SK-N-SH (cell line): Measurements from ENCODE around the gene CLEC10A. TPM values are rescaled to one million over a fixed set of nuclear protein-coding genes. Genes with fewer than 3 reads are reported as not detected.

Experiments used
- CTCF ChIA-PET: fragments of 300-600, 350-600 bp; formaldehyde crosslinking; extraction: SDS; loops from one replicate; lab custom pipeline; 2021; lab: Yijun Ruan, JAX
- POLR2A ChIA-PET: fragments of 350-600 bp; sonication (Branson Sonifier 250); formaldehyde crosslinking; extraction: SDS; loops from one replicate; lab custom pipeline; 2020; ENCODE audit warnings: antibody characterized with exemption, inconsistent platforms; lab: Yijun Ruan, JAX
- DNase-seq: peaks from one replicate; pipeline ENCODE4 v3.0.0; 2012
- H2AFZ ChIP-seq: fragments of 200-600 bp; sonication (generic); 2 replicates; pipeline ENCODE4 v1.8.1; 2016; ENCODE audit warnings: antibody characterized with exemption, mild to moderate bottlenecking, low read depth
- H3F3A ChIP-seq: fragments of 200-600 bp; sonication (generic); replicated peaks from 2 replicates; pipeline ENCODE3; 2016; ENCODE audit warnings: antibody characterized with exemption, mild to moderate bottlenecking; ENCODE audit not compliant: insufficient read depth
- H3K27ac ChIP-seq, 2 experiments: fragments of 200-500 bp in 1 of 2; fragments of 200-600 bp in 1 of 2; sonication (Bioruptor generic) in 1 of 2; sonication (generic), shearing (Covaris generic) in 1 of 2; 2 replicates each; pipeline versions ENCODE4 v1.5.1 to v1.6.1; 2014 to 2016; ENCODE audit warnings: low read depth in 2 of 2, inconsistent platforms in 1 of 2, low read length in 1 of 2, mild to moderate bottlenecking in 1 of 2, mixed read lengths in 1 of 2
- H3K27me3 ChIP-seq: fragments of 200-600 bp; sonication (generic), shearing (Covaris generic); 2 replicates; pipeline ENCODE4 v1.6.1; 2016; ENCODE audit warnings: mixed run types; ENCODE audit not compliant: insufficient read depth
- H3K36me3 ChIP-seq, 2 experiments: fragments of 200-500 bp in 1 of 2; fragments of 200-600 bp in 1 of 2; sonication (Bioruptor generic) in 1 of 2; sonication (generic) in 1 of 2; replicated peaks in 1 of 2; 2 replicates each; pipeline versions ENCODE3 to v1.5.1; 2014 to 2016; ENCODE audit warnings: low read length in 1 of 2, mild to moderate bottlenecking in 1 of 2; ENCODE audit not compliant: insufficient read depth in 2 of 2, control insufficient read depth in 1 of 2
- H3K4me1 ChIP-seq, 2 experiments: fragments of 200-500 bp in 1 of 2; fragments of 200-600 bp in 1 of 2; sonication (Bioruptor generic) in 1 of 2; sonication (generic), shearing (Covaris generic) in 1 of 2; 2 replicates each; pipeline versions ENCODE4 v1.5.1 to v1.6.1; 2014 to 2016; ENCODE audit warnings: low read depth in 1 of 2, low read length in 1 of 2, mixed run types in 1 of 2; ENCODE audit not compliant: insufficient read depth in 2 of 2, control insufficient read depth in 1 of 2
- H3K4me2 ChIP-seq: fragments of 200-600 bp; sonication (generic), shearing (Covaris generic); 2 replicates; pipeline ENCODE4 v1.6.1; 2017; ENCODE audit warnings: mixed run types
- H3K4me3 ChIP-seq, 2 experiments: fragments of 200-500 bp in 1 of 2; fragments of 200-600 bp in 1 of 2; sonication (Bioruptor generic) in 1 of 2; sonication (generic), shearing (Covaris generic) in 1 of 2; 2 replicates each; pipeline versions ENCODE4 v1.5.1 to v1.8.1; 2014 to 2016; ENCODE audit warnings: low read depth in 2 of 2, inconsistent platforms in 1 of 2, low read length in 1 of 2, mild to moderate bottlenecking in 1 of 2, mixed read lengths in 1 of 2, moderate library complexity in 1 of 2
- H3K79me2 ChIP-seq: fragments of 200-600 bp; sonication (generic); 2 replicates; pipeline ENCODE4 v1.8.1; 2017; ENCODE audit warnings: mild to moderate bottlenecking; ENCODE audit not compliant: insufficient read depth
- H3K9ac ChIP-seq: fragments of 200-600 bp; sonication (generic); 2 replicates; pipeline ENCODE4 v1.6.1; 2017; ENCODE audit warnings: mixed run types
- H3K9me2 ChIP-seq: fragments of 200-600 bp; sonication (generic); 2 replicates; pipeline ENCODE4 v1.6.1; 2017; ENCODE audit warnings: mixed run types
- H3K9me3 ChIP-seq: fragments of 200-600 bp; sonication (generic); 2 replicates; pipeline ENCODE4 v1.6.1; 2017; ENCODE audit warnings: mixed run types, mild to moderate bottlenecking, moderate library complexity
- H4K20me1 ChIP-seq: fragments of 200-600 bp; sonication (generic); 2 replicates; pipeline ENCODE4 v1.6.1; 2017; ENCODE audit warnings: mild to moderate bottlenecking, mixed run types; ENCODE audit not compliant: insufficient read depth
- CHD2 ChIP-seq: fragments of 150-350 bp; IDR thresholded peaks from 2 replicates; pipeline ENCODE4 v1.6.1; 2018; ENCODE audit warnings: low read length; ENCODE audit not compliant: partially characterized antibody
- ELF1 ChIP-seq: IDR thresholded peaks from 2 replicates; pipeline ENCODE4 v1.4.0; 2012
- EP300 ChIP-seq, 2 experiments: IDR thresholded peaks; 2 replicates each; pipeline versions ENCODE4 v1.4.0 to v1.6.1; 2012; ENCODE audit warnings: borderline replicate concordance in 1 of 2, low read depth in 1 of 2, low read length in 1 of 2
- EZH2phosphoT487 ChIP-seq: fragments of 200-600 bp; sonication (generic); IDR thresholded peaks from 2 replicates; pipeline ENCODE4 v1.6.1; 2017; ENCODE audit warnings: low read depth, mixed run types, mild to moderate bottlenecking, antibody characterized with exemption, moderate library complexity, borderline replicate concordance
- FOXM1 ChIP-seq: IDR thresholded peaks from 2 replicates; pipeline ENCODE4 v1.4.0; 2012; ENCODE audit warnings: low read depth, mild to moderate bottlenecking
- GABPA ChIP-seq: IDR thresholded peaks from 2 replicates; pipeline ENCODE4 v1.4.0; 2012; ENCODE audit warnings: low read depth, mild to moderate bottlenecking
- GATA2 ChIP-seq: sonication (generic); formaldehyde crosslinking; IDR thresholded peaks from 2 replicates; pipeline ENCODE4 v1.5.0; 2020; ENCODE audit warnings: mild to moderate bottlenecking, missing genetic modification reagents
- NFIC ChIP-seq: IDR thresholded peaks from 2 replicates; pipeline ENCODE4 v1.4.0; 2012; ENCODE audit warnings: borderline replicate concordance
- NRF1 ChIP-seq: IDR thresholded peaks from 2 replicates; pipeline ENCODE4 v1.6.1; 2012; ENCODE audit warnings: low read depth, mild to moderate bottlenecking, low read length
- RAD21 ChIP-seq: IDR thresholded peaks from 2 replicates; pipeline ENCODE4 v1.6.1; 2012; ENCODE audit warnings: mild to moderate bottlenecking, low read length
- RCOR1 ChIP-seq: fragments of 150-350 bp; IDR thresholded peaks from 2 replicates; pipeline ENCODE4 v1.6.1; 2017; ENCODE audit warnings: antibody characterized with exemption, low read length
- RFX5 ChIP-seq: IDR thresholded peaks from 2 replicates; pipeline ENCODE4 v1.6.1; 2012; ENCODE audit warnings: mild to moderate bottlenecking, improper control_type of control experiment, low read length
- RXRA ChIP-seq: IDR thresholded peaks from 2 replicates; pipeline ENCODE4 v1.4.0; 2012; ENCODE audit warnings: low read depth, mild to moderate bottlenecking, borderline replicate concordance
- TAF1 ChIP-seq: IDR thresholded peaks from 2 replicates; pipeline ENCODE4 v1.6.1; 2012; ENCODE audit warnings: low read depth, mild to moderate bottlenecking, low read length, moderate library complexity, borderline replicate concordance
- TCF12 ChIP-seq: IDR thresholded peaks from 2 replicates; pipeline ENCODE4 v1.4.0; 2012
- YY1 ChIP-seq: IDR thresholded peaks from 2 replicates; pipeline ENCODE4 v1.4.0; 2012; ENCODE audit warnings: low read depth, mild to moderate bottlenecking
- WGBS: methylation state at CpG from one replicate; pipeline ENCODE4 v1.1.6; 2017; ENCODE audit warnings: low lambda C conversion rate; 5-methylcytosine and 5-hydroxymethylcytosine counted together
- polyA plus RNA-seq, 3 experiments: library from polyadenylated mRNA; depleted of rRNA; stranded (reverse); fragments of >200 nt; gene quantifications; 2 replicates each; pipeline ENCODE4 v1.2.3, GENCODE V29; 2012
- TF ChIP-seq, protein P1 (sequence below): fragments of 150-350 bp; IDR thresholded peaks from 2 replicates; pipeline ENCODE4 v1.6.1; 2016; ENCODE audit warnings: mild to moderate bottlenecking, low read depth, low read length
- TF ChIP-seq, protein P2 (sequence below): IDR thresholded peaks from 2 replicates; pipeline ENCODE4 v1.4.0; 2012; ENCODE audit warnings: low read depth, borderline replicate concordance
- TF ChIP-seq, protein P3 (sequence below): IDR thresholded peaks from 2 replicates; pipeline ENCODE4 v1.4.0; 2012; ENCODE audit warnings: low read depth
- TF ChIP-seq, protein P4 (sequence below): IDR thresholded peaks from 2 replicates; pipeline ENCODE4; 2012
- TF ChIP-seq, protein P5 (sequence below): fragments of 150-350 bp; IDR thresholded peaks from 2 replicates; pipeline ENCODE4 v1.6.1; 2017; ENCODE audit warnings: antibody characterized with exemption, low read length, low read depth, borderline replicate concordance

Gene CLEC10A
- polyA plus RNA-seq, 1 of the 3 experiments (the other 2 are of a cell fraction) = not detected

DNA sequence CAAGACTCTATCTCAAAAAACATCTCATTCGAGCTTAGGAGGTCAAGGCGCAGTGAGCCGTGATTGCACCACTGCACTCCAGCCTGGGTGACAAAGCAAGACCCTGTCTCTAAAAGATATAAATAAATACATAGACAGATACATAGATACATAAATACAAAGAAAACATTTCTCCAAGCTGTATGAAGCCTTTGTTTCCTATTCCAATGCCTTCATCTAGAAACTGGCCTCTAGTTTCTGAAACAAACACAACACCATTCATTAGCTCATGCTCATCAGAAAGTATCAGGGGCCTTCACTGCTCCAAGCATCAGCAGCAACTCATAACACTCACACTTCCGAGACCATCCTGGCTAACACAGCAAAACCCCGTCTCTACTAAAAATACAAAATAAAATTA, 44.9 kb upstream of the CLEC10A start (continued):
- TF ChIP-seq, protein P1, sequence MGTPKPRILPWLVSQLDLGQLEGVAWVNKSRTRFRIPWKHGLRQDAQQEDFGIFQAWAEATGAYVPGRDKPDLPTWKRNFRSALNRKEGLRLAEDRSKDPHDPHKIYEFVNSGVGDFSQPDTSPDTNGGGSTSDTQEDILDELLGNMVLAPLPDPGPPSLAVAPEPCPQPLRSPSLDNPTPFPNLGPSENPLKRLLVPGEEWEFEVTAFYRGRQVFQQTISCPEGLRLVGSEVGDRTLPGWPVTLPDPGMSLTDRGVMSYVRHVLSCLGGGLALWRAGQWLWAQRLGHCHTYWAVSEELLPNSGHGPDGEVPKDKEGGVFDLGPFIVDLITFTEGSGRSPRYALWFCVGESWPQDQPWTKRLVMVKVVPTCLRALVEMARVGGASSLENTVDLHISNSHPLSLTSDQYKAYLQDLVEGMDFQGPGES = no peak

DNA sequence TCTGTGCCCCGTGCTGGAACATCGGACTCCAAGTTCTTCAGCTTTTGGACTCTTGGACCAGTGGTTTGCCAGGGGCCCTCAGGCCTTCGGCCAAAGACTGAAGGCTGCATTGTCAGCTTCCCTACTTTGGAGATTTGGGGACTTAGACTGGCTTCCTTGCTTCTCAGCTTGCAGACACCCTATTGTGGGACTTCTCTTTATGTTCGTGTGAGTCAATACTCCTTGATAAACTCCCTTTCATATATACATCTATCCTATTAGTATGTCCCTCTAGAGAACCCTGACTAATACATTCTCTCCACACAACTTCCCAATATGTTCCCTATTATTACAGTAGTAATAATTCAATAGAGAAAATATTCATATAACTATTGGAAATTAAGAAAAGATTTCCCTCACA, 43.8 kb upstream of the CLEC10A start:
- Histone ChIP-seq H3K36me3 (no peaks in the 10 kb centered on the region), H3K9ac (no peak overlapping the region), H4K20me1 (no peaks in the 10 kb centered on the region), H3K27ac (no peak overlapping the region), H3K4me1 (no peaks in the 10 kb centered on the region), H3K9me2 (no peaks in the 10 kb centered on the region), H3K4me3 (no peak overlapping the region), H2AFZ (no peak overlapping the region), H3F3A (peaks cover 5% of the 10 kb centered on the region), H3K79me2 (no peaks in the 10 kb centered on the region), H3K4me2 (no peak overlapping the region), H3K9me3 (no peaks in the 10 kb centered on the region), H3K27me3 (peaks cover 84% of the 10 kb centered on the region)
- DNase-seq = no peak
- TF ChIP-seq, protein P2, sequence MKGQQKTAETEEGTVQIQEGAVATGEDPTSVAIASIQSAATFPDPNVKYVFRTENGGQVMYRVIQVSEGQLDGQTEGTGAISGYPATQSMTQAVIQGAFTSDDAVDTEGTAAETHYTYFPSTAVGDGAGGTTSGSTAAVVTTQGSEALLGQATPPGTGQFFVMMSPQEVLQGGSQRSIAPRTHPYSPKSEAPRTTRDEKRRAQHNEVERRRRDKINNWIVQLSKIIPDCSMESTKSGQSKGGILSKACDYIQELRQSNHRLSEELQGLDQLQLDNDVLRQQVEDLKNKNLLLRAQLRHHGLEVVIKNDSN = no peak
- no peak for TF ChIP-seq RAD21
- TF ChIP-seq YY1 = no peak
- no peak for TF ChIP-seq GABPA
- TF ChIP-seq GATA2 (CRISPR knock-in tag) = no peak
- TF ChIP-seq CHD2 = no peak
- no peak for TF ChIP-seq TAF1
- no peak for TF ChIP-seq RXRA
- TF ChIP-seq, protein P3, sequence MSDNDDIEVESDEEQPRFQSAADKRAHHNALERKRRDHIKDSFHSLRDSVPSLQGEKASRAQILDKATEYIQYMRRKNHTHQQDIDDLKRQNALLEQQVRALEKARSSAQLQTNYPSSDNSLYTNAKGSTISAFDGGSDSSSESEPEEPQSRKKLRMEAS = no peak
- no peak for TF ChIP-seq NRF1
- no peak for TF ChIP-seq NFIC
- TF ChIP-seq FOXM1 = no peak
- ChIA-PET CTCF (interaction anchor here (1.2 to 5.0 kb wide), 5 partner anchors 9 to 78 kb away, joined by 3 to 24 read pairs (median 4); no protein-coding TSS in a partner anchor), POLR2A (no interaction called here)
- WGBS = 4% methylated on average over 1 of the region's 4 CpGs

DNA sequence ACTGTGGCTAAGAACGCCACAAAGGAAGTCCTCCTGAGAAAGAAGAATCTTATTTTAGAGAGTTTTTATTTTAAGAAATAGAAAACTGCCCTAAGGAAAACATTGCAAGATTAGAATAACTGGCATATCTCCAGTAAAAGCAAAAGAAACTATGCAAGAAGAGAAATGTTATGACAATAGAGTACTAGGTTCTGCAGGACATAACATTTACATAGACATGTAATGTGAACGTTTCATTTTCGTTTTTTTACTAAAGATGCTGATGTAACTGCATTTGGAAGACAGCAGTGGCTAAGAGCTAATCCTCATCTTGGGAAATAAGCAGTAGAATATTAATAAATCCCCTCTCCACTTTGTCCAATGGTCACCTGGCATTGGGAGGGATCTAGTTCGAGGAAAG, 42.3 kb upstream of the CLEC10A start:
- Histone ChIP-seq H3K4me1 (no peaks in the 10 kb centered on the region), H3K9me2 (no peaks in the 10 kb centered on the region), H3K36me3 (no peaks in the 10 kb centered on the region), H3K79me2 (no peaks in the 10 kb centered on the region), H3K9ac (no peak overlapping the region), H4K20me1 (no peaks in the 10 kb centered on the region), H2AFZ (no peak overlapping the region), H3K27me3 (peaks cover 76% of the 10 kb centered on the region), H3K4me2 (no peak overlapping the region), H3K4me3 (no peak overlapping the region), H3F3A (peaks cover 5% of the 10 kb centered on the region), H3K27ac (no peak overlapping the region), H3K9me3 (no peaks in the 10 kb centered on the region)
- CTCF ChIA-PET = interaction anchor here (1.0 to 5.0 kb wide), 6 partner anchors 10 to 211 kb away, joined by 4 to 24 read pairs (median 4); no protein-coding TSS in a partner anchor
- WGBS = 3% methylated on average over 4 of the region's 4 CpGs
- DNase-seq = no peak
- POLR2A ChIA-PET = no interaction called here
- no peak for TF ChIP-seq ELF1
- TF ChIP-seq RAD21 = no peak
- TF ChIP-seq, protein P1 = no peak
- TF ChIP-seq, protein P4, sequence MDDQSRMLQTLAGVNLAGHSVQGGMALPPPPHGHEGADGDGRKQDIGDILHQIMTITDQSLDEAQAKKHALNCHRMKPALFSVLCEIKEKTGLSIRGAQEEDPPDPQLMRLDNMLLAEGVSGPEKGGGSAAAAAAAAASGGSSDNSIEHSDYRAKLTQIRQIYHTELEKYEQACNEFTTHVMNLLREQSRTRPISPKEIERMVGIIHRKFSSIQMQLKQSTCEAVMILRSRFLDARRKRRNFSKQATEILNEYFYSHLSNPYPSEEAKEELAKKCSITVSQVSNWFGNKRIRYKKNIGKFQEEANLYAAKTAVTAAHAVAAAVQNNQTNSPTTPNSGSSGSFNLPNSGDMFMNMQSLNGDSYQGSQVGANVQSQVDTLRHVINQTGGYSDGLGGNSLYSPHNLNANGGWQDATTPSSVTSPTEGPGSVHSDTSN = no peak
- no peak for TF ChIP-seq EP300 (IDR thresholded peaks at IDR 0.05; ENCODE audit: borderline replicate concordance in 1 of 2, low read depth in 1 of 2, low read length in 1 of 2)
- no peak for TF ChIP-seq TCF12
- TF ChIP-seq EZH2phosphoT487 = no peak
- no peak for TF ChIP-seq RFX5
- no peak for TF ChIP-seq GATA2 (CRISPR knock-in tag)
- TF ChIP-seq RCOR1 = no peak
- TF ChIP-seq, protein P5, sequence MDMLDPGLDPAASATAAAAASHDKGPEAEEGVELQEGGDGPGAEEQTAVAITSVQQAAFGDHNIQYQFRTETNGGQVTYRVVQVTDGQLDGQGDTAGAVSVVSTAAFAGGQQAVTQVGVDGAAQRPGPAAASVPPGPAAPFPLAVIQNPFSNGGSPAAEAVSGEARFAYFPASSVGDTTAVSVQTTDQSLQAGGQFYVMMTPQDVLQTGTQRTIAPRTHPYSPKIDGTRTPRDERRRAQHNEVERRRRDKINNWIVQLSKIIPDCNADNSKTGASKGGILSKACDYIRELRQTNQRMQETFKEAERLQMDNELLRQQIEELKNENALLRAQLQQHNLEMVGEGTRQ = no peak
- TF ChIP-seq CHD2 = no peak
